Activated CD8-positive, alpha-beta memory T cell treated with anti-CD3 and anti-CD28 coated beads, Interleukin-2, amount 10 ng/mL, durations not matched to agents 7 days and 5 days (primary cell): ENCODE data around the gene PRRT1. TPM values are rescaled to one million over a fixed set of nuclear protein-coding genes. Genes with fewer than 3 reads are reported as not detected.

Source experiments
- ATAC-seq: fragments of 150-1000 bp; cut with Tn5 transposase; one replicate; pipeline ENCODE4 v1.10.0; 2021; ENCODE audit warnings: moderate library complexity
- CTCF ChIA-PET: fragments of 350-600 bp; sonication (Branson Sonifier 250); formaldehyde crosslinking; loops from one replicate; lab custom pipeline; 2021; ENCODE audit warnings: antibody characterized with exemption; lab: Charles Lee
- DNase-seq: peaks from one replicate; pipeline ENCODE4 v3.0.0-alpha.2; 2020
- H3K27ac Mint-ChIP-seq: one replicate; pipeline ENCODE4 v1.8.0; 2021; ENCODE audit warnings: mild to moderate bottlenecking, mixed read lengths
- H3K27me3 Mint-ChIP-seq: one replicate; pipeline ENCODE4 v1.8.0; 2021; ENCODE audit warnings: mixed read lengths
- H3K36me3 Mint-ChIP-seq: one replicate; pipeline ENCODE4 v1.8.0; 2021; ENCODE audit warnings: mild to moderate bottlenecking, mixed read lengths
- H3K4me1 Mint-ChIP-seq: one replicate; pipeline ENCODE4 v1.8.0; 2021; ENCODE audit warnings: mixed read lengths
- H3K4me3 Mint-ChIP-seq: one replicate; pipeline ENCODE4 v1.8.0; 2021; ENCODE audit warnings: mild to moderate bottlenecking, moderate library complexity, mixed read lengths
- H3K9me3 Mint-ChIP-seq: one replicate; pipeline ENCODE4 v1.8.0; 2022; ENCODE audit warnings: low read depth, mixed read lengths
- total RNA-seq, 2 experiments: library from RNA; stranded (reverse); gene quantifications; one replicate each; pipeline ENCODE4 v1.2.3, GENCODE V29; 2021

Gene PRRT1
- total RNA-seq, 2 experiments from 2014 or later: 0.23 to 0.28 TPM

- no peak within 1 kb of the TSS for H3K4me3 Mint-ChIP-seq
- H3K36me3 Mint-ChIP-seq: peaks cover 41% of the 10 kb centered on the region
- peaks cover 53% of the 10 kb centered on the region for H3K4me1 Mint-ChIP-seq
- H3K27ac Mint-ChIP-seq: no peak within 1 kb of the TSS
- no peak for ATAC-seq
- H3K9me3 Mint-ChIP-seq: no peaks in the 10 kb centered on the region
- CTCF ChIA-PET: interaction anchor here (1.2 kb wide), 1 partner anchor 11 kb away, joined by 4 read pairs; no protein-coding TSS in a partner anchor
- H3K27me3 Mint-ChIP-seq: no peaks in the 10 kb centered on the region
- no peak for DNase-seq
These were observed 32.4 kb upstream of the PRRT1 start, which contains the start of gene AGER for GRCh38 chr6:32184084-32184640. Gene AGER (minus strand): TSS chr6:32184253. CDS start chr6:32184222, 31 bp downstream.

GRCh38 chr6:32183483-32184083, 31.8 kb upstream of the PRRT1 start:
- CTCF ChIA-PET: interaction anchor here (1.9 kb wide), 1 partner anchor 9 kb away, joined by 8 read pairs; the partner anchor contains the start of gene GPSM3
- no peaks in the 10 kb centered on the region for H3K9me3 Mint-ChIP-seq
- peaks cover 39% of the 10 kb centered on the region for H3K36me3 Mint-ChIP-seq
- DNase-seq (no peak), ATAC-seq (no peak)
- H3K27me3 Mint-ChIP-seq: no peaks in the 10 kb centered on the region
- H3K4me1 Mint-ChIP-seq: peaks cover 53% of the 10 kb centered on the region
- H3K27ac Mint-ChIP-seq: no peak overlapping the region
- H3K4me3 Mint-ChIP-seq: no peak overlapping the region

GRCh38 chr6:32183030-32183429, 31.3 kb upstream of the PRRT1 start:
- H3K36me3 Mint-ChIP-seq: peaks cover 36% of the 10 kb centered on the region
- no peaks in the 10 kb centered on the region for H3K9me3 Mint-ChIP-seq
- H3K27ac Mint-ChIP-seq: no peak overlapping the region
- CTCF ChIA-PET: interaction anchor here (1.9 kb wide), 1 partner anchor 10 kb away, joined by 8 read pairs; the partner anchor contains the start of gene GPSM3
- H3K27me3 Mint-ChIP-seq: no peaks in the 10 kb centered on the region
- ATAC-seq: no peak
- H3K4me1 Mint-ChIP-seq: peaks cover 49% of the 10 kb centered on the region
- H3K4me3 Mint-ChIP-seq: no peak overlapping the region
- DNase-seq: no peak

GRCh38 chr6:32182555-32182981, 30.8 kb upstream of the PRRT1 start:
- Mint-ChIP-seq H3K4me1 (peaks cover 44% of the 10 kb centered on the region), H3K9me3 (no peaks in the 10 kb centered on the region), H3K4me3 (no peak overlapping the region), H3K27ac (no peak overlapping the region), H3K36me3 (peaks cover 33% of the 10 kb centered on the region), H3K27me3 (no peaks in the 10 kb centered on the region)
- CTCF ChIA-PET: interaction anchor here (0.7 to 1.9 kb wide), 2 partner anchors 10 to 13 kb away, joined by 3 to 8 read pairs; partner anchors contain the start of gene GPSM3
- no peak for ATAC-seq
- no peak for DNase-seq

- H3K27me3 Mint-ChIP-seq: no peaks in the 10 kb centered on the region
- no peak overlapping the region for H3K4me3 Mint-ChIP-seq
- peaks cover 27% of the 10 kb centered on the region for H3K36me3 Mint-ChIP-seq
- H3K9me3 Mint-ChIP-seq: no peaks in the 10 kb centered on the region
- H3K27ac Mint-ChIP-seq: no peak overlapping the region
- ATAC-seq: no peak
- H3K4me1 Mint-ChIP-seq: peaks cover 41% of the 10 kb centered on the region
- no peak for DNase-seq
- CTCF ChIA-PET: interaction anchor here (0.7 to 1.9 kb wide), 3 partner anchors 11 to 14 kb away, joined by 3 to 8 read pairs (median 5); partner anchors contain the start of gene GPSM3
These were observed 30.3 kb upstream of the PRRT1 start for GRCh38 chr6:32181915-32182529.

- no peak for DNase-seq
- no peak for ATAC-seq
- H3K4me1 Mint-ChIP-seq: peaks cover 41% of the 10 kb centered on the region
- no peaks in the 10 kb centered on the region for H3K9me3 Mint-ChIP-seq
- peaks cover 20% of the 10 kb centered on the region for H3K36me3 Mint-ChIP-seq
- no peaks in the 10 kb centered on the region for H3K27me3 Mint-ChIP-seq
- CTCF ChIA-PET: interaction anchor here (1.1 kb wide), 1 partner anchor 14 kb away, joined by 5 read pairs; no protein-coding TSS in a partner anchor
- no peak overlapping the region for H3K27ac Mint-ChIP-seq
- H3K4me3 Mint-ChIP-seq: no peak overlapping the region
These were observed 29.5 kb upstream of the PRRT1 start for GRCh38 chr6:32181148-32181702.

- peaks cover 14% of the 10 kb centered on the region for H3K36me3 Mint-ChIP-seq
- peaks cover 39% of the 10 kb centered on the region for H3K4me1 Mint-ChIP-seq
- peak overlapping the region; percentile 4 for H3K27ac Mint-ChIP-seq
- DNase-seq: no peak
- CTCF ChIA-PET: interaction anchor here (0.8 to 4.6 kb wide), 6 partner anchors 9 to 659 kb away, joined by 3 to 31 read pairs (median 4); partner anchors contain the start of genes GPSM3, PBX2 and TAP2
- ATAC-seq: no peak
- H3K9me3 Mint-ChIP-seq: no peaks in the 10 kb centered on the region
- no peaks in the 10 kb centered on the region for H3K27me3 Mint-ChIP-seq
- H3K4me3 Mint-ChIP-seq: no peak overlapping the region
These were observed 28.1 kb upstream of the PRRT1 start for GRCh38 chr6:32179766-32180405.

GRCh38 chr6:32178547-32179440, 27.1 kb upstream of the PRRT1 start:
- H3K4me1 Mint-ChIP-seq: peaks cover 49% of the 10 kb centered on the region
- no peaks in the 10 kb centered on the region for H3K27me3 Mint-ChIP-seq
- peak overlapping the region; percentile 94 for H3K27ac Mint-ChIP-seq
- CTCF ChIA-PET: interaction anchor here (0.8 to 4.6 kb wide), 6 partner anchors 10 to 660 kb away, joined by 3 to 31 read pairs (median 4); partner anchors contain the start of genes GPSM3, PBX2 and TAP2
- ATAC-seq (no peak), DNase-seq (no peak)
- H3K36me3 Mint-ChIP-seq: peaks cover 14% of the 10 kb centered on the region
- H3K4me3 Mint-ChIP-seq: peak overlapping the region; percentile 93
- no peaks in the 10 kb centered on the region for H3K9me3 Mint-ChIP-seq

GRCh38 chr6:32177788-32178546, 26.2 kb upstream of the PRRT1 start, which contains the start of gene RNF5:
Gene RNF5 (plus strand): TSS chr6:32178405. CDS start chr6:32178512, 107 bp downstream.
- Mint-ChIP-seq H3K36me3 (peaks cover 14% of the 10 kb centered on the region), H3K4me3 (peak within 1 kb of the TSS; percentile 93), H3K4me1 (peaks cover 58% of the 10 kb centered on the region), H3K9me3 (no peaks in the 10 kb centered on the region), H3K27me3 (no peaks in the 10 kb centered on the region), H3K27ac (peak within 1 kb of the TSS; percentile 94)
- CTCF ChIA-PET: interaction anchor here (1.1 to 4.6 kb wide), 5 partner anchors 14 to 59 kb away, joined by 3 to 31 read pairs (median 8); partner anchors contain the start of genes GPSM3, PBX2 and PRRT1
- DNase-seq (peak; percentile 98), ATAC-seq (peak; percentile 86)

- Mint-ChIP-seq H3K36me3 (peaks cover 13% of the 10 kb centered on the region), H3K27me3 (no peaks in the 10 kb centered on the region), H3K9me3 (no peaks in the 10 kb centered on the region), H3K27ac (peak overlapping the region; percentile 94), H3K4me3 (peak overlapping the region; percentile 93), H3K4me1 (peaks cover 62% of the 10 kb centered on the region)
- DNase-seq: peak; percentile 67
- peak; percentile 2 for ATAC-seq
- CTCF ChIA-PET: interaction anchor here (1.1 to 4.6 kb wide), 4 partner anchors 15 to 58 kb away, joined by 3 to 31 read pairs (median 8); partner anchors contain the start of genes GPSM3, PBX2 and PRRT1
These were observed 25.5 kb upstream of the PRRT1 start for GRCh38 chr6:32177183-32177787.
